HG02943 (cell line): Measurements from ENCODE around the gene RHOG.
A peak's percentile ranks its signal among the peaks of the same experiment; 100 is the strongest.
"Not testable (repeated sequence)": the region's sequence is repeated elsewhere in the genome, so short reads cannot be mapped to it uniquely, and the experiment has no call there.

Source experiments
- ATAC-seq: cut with Tn5 transposase; IDR thresholded peaks from one replicate; pipeline ENCODE4 v1.9.1; 2021; ENCODE audit warnings: mild to moderate bottlenecking, low read depth, moderate library complexity; ENCODE audit not compliant: unreplicated experiment

Gene RHOG

GRCh38 chr11:3840870-3841425 lies at the start of gene RHOG:
RHOG (minus strand) TSS chr11:3840959; CDS start chr11:3828138, 12,821 bp downstream.
- ATAC-seq, result peak; percentile 39

- no peak for ATAC-seq
These were observed 49.3 kb upstream of the RHOG start for GRCh38 chr11:3890014-3890413.

GRCh38 chr11:3888876-3889275 lies 48.1 kb upstream of the RHOG start:
- no peak for ATAC-seq

DNA sequence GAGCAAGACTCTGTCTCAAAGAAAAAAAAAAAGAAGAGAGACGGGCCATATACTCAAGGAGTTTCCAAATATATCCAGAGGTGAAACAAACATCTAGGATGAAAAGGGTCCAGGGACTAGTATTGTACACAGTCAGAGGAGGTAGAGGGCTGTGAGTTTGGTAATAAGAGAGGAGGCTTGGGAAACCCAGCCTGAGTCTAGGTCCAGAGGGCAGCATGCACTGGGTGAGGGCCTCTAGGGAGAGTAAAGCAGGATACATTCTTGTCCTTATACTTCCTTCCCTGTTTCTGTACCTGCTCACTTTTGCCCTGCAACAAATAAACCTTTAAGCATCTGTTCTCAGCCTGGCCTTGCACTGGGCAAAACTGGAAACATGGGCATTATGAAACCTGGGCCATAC lies 46.2 kb upstream of the RHOG start:
- ATAC-seq, result no peak

DNA sequence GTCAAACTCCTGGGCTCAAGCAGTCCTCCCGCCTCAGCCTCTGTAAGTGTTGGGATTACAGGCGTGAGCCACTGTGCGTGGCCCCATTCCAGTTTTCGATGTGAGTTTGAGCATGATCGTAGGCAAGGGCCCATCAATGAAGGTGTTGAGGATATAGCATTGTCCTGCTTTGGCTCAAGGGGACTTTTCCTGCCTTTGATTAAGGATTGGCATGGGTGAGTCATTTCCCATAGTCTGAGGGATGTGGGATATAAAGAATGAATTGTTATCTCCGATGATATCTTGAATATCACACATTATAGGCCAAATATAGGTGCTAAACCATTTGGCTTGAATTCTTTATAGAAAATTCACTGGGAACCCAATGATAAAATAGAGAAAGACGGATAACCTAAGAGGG lies 45.1 kb upstream of the RHOG start:
- no peak for ATAC-seq

- ATAC-seq, result no peak
These were observed 41.9 kb upstream of the RHOG start for GRCh38 chr11:3882655-3883054.

- no peak for ATAC-seq
These were observed 40.0 kb upstream of the RHOG start for GRCh38 chr11:3880724-3881123.

DNA sequence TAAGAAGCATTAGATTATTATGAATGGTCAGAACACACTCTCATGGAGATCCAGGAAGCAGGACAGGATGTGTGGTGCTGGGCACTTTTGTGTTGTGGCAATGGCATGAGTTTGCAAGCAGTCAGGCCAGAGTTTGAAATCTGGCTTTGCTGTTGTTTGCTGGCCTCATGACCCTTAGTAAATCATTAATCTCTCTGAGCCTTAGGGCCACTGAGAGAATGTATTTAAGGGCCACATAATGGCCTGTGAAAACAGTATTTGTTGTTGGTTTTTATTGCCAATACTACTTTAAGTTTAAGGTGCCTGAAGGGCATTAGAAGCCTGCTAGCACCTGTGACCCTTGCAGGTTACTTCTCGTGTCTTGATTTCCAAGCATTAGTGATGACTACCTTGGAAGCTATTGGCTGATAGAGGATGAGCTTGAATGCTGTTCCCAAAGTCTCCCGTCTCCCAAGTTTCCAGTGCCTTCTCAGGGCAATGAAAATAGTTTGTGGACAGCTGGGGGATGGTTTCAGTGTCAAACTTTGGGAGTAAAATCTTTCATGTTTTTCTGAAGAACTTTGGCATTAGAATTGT lies 39.3 kb upstream of the RHOG start:
- peak; percentile 42 for ATAC-seq

DNA sequence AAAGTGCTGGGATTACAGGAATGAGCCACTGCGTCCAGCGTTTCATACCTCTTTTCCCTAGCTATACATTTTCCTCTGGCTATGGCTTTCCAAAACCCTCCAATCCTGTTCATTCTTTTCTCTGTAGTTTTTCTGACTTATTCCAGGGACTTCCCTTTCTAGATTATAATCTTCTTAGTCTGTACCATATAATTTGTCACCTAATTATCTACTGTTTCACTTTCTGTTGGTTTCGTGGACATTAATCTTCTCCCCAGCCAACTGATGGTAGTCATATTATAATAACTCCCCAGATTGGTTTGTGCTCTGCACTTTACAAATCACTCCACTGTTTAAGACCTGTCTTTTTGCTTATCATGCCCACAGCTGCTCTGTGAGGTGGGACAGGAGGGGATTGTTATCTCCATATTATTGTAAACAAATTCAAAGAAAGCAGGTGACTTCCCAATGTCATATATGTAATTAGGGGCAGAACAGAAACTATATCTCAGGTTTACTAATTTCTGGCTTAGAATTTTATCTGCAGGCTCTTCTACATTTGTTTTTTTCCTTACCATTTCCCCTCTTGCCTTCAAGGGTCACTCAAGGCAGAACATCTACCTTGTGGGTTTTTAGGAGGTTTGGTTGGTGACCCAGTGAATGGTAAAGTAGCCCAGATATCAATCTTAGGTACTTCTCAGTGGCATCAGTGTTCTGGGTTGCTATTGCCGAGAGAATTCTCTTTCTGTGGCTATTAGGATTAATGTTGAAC lies 38.6 kb upstream of the RHOG start:
- ATAC-seq, result peak; percentile 49

DNA sequence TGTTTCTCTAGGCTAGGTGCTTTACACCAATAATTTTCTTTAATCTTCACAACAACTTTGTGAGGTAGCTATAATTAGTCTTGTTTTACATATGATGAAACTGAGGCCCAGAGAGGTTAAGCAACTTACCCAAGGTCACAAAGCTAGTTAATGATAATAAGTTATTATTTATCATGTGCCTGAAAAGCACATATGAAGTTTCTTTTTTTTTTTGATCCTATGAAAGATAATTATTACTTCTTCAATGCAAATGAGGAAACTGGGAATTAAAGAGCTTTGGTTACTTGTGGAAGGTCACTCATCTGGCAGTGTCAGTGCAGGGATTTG lies 37.5 kb upstream of the RHOG start:
- no peak for ATAC-seq

DNA sequence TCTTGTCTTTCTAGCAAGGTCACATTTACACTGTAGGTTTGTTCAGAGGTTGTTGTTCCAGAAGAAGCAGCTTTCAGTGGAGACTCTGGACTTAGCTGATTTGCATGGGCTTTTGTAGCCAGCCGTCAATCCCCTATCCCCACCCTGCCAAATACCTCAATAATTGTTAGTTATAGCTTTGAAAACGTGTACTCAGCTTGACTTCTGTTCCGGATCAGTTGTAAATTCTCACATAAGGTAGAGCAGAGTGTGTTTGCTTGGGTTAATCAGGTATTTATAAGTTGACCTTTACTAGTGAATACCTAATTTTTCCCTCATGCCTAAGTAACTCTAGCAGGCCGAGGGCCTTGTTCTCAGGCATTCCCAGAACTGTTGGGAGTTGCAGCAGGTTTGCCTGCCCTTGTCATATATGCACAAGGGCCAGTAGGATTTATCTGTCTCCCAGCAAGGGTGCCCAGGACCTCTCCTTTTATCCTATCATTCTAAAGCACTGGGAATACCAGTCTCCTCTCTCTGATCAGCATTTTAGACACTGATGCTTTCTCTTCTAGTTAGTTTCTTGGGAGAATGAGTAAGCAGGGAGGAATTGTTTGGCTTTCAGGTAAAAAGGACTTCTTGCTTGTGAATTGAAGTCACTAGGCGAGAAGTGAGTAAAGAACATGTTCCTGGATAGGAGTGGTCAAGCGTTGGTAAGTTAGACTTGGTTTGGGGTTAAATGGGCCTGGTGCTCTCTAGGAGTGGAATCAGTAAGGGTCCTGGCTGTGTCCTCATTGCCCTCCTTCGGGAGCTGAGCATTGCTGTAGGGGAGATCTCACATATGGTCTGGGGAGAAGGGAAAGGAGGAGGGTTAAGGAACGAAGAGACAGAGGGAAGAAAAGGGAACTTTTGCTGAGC lies 36.9 kb upstream of the RHOG start:
- ATAC-seq, result no peak

GRCh38 chr11:3876613-3877012 lies 35.9 kb upstream of the RHOG start:
- ATAC-seq, result no peak

- no peak for ATAC-seq
These were observed 33.1 kb upstream of the RHOG start for GRCh38 chr11:3873712-3874349.

DNA sequence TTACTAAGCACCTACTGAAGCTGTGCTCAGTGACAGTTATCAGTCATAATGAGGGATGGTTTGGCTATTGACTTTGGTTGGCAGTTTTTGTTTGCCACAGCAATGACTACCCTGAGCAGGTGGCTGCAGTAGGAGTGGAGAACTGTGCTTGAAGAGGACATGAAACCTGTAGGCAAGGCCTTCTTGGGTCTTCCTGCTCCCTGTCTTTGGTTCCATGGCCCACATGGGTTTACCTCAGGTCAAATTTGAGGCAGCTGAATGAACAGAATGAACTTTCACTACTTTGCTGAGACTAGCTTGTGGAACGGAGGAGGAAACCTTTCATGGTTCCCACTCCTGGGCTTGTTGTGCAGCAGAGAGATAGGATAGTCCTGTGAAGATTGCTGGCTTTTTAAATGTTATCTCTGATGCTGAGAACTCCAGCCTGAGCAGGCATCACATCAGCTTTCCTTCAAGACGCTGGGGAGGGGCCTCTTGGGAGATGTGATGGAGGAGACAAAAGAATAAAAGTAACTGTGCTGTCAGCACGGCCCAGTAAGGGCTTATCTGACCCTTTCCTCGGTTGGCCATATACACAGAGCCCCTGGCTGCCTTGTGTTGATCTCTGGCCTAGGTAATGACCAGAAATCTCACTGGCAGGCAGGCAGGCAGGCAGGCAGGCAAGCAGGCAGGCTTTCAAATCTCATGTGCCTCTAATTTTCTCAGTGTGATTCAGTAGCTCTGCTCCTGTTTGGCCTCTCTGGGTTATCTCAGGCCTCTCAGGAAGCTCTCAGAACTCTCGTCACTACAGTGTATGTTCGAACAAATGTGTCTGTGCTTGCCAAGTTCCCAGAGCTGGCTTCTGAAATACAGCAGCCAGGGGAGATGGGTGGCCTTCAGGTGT lies 26.7 kb upstream of the RHOG start:
- peak; percentile 50 for ATAC-seq

- ATAC-seq, result no peak
These were observed 26.1 kb upstream of the RHOG start for GRCh38 chr11:3866836-3867208.

DNA sequence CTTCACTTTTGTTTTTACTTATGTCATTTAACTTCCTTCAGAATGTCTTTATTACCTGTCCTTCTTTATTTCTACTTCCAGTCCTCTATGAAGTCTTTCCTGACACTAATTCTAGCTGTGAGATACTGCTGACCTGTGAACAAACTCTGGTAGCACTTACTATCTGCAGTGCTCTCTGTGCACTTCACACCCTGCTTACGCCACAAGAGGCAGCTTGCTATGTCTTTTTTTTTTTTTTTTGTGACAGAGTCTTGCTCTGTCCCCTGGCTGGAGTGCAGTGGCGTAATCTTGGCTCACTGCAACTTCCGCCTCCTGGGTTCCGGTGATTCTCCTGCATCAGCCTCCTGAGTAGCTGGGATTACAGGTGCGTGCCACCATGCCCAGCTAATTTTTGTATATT lies 25.4 kb upstream of the RHOG start:
- no peak for ATAC-seq

- no peak for ATAC-seq
These were observed 24.8 kb upstream of the RHOG start for GRCh38 chr11:3865388-3866193.

GRCh38 chr11:3861683-3862082 lies 20.9 kb upstream of the RHOG start:
- no peak for ATAC-seq

GRCh38 chr11:3860898-3861393 lies 20.2 kb upstream of the RHOG start:
- ATAC-seq, result not testable (repeated sequence)
